K562 (cell line): ENCODE data around the gene AKT2.

Source experiments
- PATZ1 ChIP-seq: fragments of 250-450 bp; sonication (Bioruptor Pico); IDR thresholded peaks from 2 replicates; pipeline ENCODE4 v1.5.0; 2020; ENCODE audit warnings: mild to moderate bottlenecking, borderline replicate concordance
- PHF8 ChIP-seq: fragments of 200-600 bp; sonication (generic); IDR thresholded peaks from 2 replicates; pipeline ENCODE4 v1.6.1; 2012; ENCODE audit warnings: mixed run types, mild to moderate bottlenecking, inconsistent platforms, low read length, moderate library complexity, borderline replicate concordance
- POLR2AphosphoS5 ChIP-seq: IDR thresholded peaks from 2 replicates; pipeline ENCODE4 v1.6.1; 2011; ENCODE audit warnings: mild to moderate bottlenecking, low read depth, low read length, moderate library complexity; ENCODE audit not compliant: control insufficient read depth, insufficient read depth
- TF ChIP-seq, protein P1 (sequence below), 2 experiments: fragments of 450-650 bp in 1 of 2; sonication (generic) in 1 of 2; formaldehyde crosslinking; conservative IDR thresholded peaks; 2 replicates each; pipeline versions ENCODE4 v1.4.0 to v1.8.1; 2020 to 2022; ENCODE audit warnings: mild to moderate bottlenecking in 1 of 2, missing genetic modification reagents in 1 of 2

DNA sequence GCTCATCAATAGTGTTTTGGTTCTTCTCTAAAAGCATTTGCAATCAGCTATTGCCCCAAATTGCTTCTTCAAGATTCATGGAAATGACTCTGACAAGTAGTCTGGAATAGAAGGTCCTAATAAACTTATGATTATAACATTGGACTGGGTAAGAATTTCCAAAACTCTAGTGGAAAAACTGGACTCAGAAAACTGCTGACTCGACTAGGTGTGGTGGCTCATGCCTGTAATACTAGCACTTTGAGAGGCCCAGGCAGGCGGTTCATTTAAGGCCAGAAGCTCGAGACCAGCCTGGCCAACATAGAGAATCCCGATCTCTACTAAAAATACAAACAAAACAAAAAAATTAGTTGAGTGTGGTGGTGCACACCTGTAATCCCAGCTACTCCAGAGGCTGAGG is 15.5 kb upstream of the AKT2 start:
- TF ChIP-seq PATZ1 (no peak), PHF8 (no peak), POLR2AphosphoS5 (no peak)
- TF ChIP-seq, protein P1, sequence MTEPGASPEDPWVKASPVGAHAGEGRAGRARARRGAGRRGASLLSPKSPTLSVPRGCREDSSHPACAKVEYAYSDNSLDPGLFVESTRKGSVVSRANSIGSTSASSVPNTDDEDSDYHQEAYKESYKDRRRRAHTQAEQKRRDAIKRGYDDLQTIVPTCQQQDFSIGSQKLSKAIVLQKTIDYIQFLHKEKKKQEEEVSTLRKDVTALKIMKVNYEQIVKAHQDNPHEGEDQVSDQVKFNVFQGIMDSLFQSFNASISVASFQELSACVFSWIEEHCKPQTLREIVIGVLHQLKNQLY (CRISPR knock-in tag; conservative IDR thresholded peaks at IDR 0.05): no peak
